Measurements from ENCODE around the gene ZNF799.
"Not testable (repeated sequence)": the region's sequence is repeated elsewhere in the genome, so short reads cannot be mapped to it uniquely, and the experiment has no call there.

ZNF799 gene

DNA sequence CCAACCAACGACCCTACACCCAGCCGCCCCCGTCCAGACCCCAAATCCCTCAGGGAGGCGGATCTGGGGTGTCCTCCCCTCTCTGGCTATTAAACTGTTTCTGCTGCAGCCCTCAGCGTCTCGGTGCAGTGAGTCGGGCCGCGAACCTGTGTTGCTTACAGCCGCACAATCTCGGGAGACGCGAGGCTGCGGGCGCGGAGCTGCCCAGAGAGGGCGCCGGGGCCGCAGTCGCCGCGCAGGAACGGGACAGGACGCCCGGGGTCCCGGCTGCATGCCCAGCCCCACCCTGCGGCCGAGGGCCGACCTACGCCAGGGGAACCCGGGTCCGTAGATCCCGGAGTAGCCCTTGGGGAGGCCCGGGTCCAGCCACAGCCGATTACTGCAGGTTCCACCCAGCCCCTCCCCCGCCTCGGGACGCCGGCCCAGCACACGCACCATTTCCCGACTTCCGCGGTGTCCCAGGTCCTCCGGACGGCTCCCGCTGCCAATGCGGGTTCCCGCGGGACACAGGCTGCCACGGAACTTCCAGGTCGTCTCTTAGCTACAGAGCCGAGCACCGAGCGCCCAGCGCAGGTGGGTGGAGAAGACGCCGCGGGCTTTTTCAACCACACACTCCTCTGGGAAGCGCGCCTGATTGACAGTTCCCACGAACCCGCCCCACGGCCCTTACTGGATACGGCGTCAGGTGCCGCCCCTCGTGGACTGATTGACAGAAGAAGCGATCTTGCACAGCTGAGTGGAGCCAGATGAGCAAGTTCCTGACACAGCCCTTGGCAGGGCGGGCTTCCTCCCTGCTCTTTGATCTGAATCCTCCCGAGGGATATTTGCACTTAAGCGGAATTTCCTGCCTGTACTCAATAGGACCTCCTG is at the start of gene ZNF799:
Gene ZNF799, minus strand, starts transcription at position 639 of the 870 bp plus-strand sequence. Its CDS starts 201 bp downstream, at position 438.
- H3K9ac ChIP-seq (ENCODE audit: low read length in 2 of 2), result peak within 1 kb of the TSS; percentile 75 to 77
- H3K4me1 ChIP-seq (ENCODE audit: control insufficient read depth, insufficient read depth, low read length), result peaks cover 5% of the 10 kb centered on the region
- no peaks in the 10 kb centered on the region for H3K9me3 ChIP-seq (ENCODE audit: control insufficient read depth in 2 of 2, low read length in 2 of 2)
- H3K27ac ChIP-seq (ENCODE audit: low read length), result peak within 1 kb of the TSS; percentile 62
- peak within 1 kb of the TSS; percentile 87 for H3K4me3 ChIP-seq (ENCODE audit: low read length in 2 of 2)
- H3K27me3 ChIP-seq (ENCODE audit: control insufficient read depth in 1 of 2, insufficient read depth in 2 of 2, low read length in 2 of 2), result no peaks in the 10 kb centered on the region
- no peaks in the 10 kb centered on the region for H3K36me3 ChIP-seq (ENCODE audit: control insufficient read depth in 2 of 2, insufficient read depth in 2 of 2, low read length in 2 of 2)

DNA sequence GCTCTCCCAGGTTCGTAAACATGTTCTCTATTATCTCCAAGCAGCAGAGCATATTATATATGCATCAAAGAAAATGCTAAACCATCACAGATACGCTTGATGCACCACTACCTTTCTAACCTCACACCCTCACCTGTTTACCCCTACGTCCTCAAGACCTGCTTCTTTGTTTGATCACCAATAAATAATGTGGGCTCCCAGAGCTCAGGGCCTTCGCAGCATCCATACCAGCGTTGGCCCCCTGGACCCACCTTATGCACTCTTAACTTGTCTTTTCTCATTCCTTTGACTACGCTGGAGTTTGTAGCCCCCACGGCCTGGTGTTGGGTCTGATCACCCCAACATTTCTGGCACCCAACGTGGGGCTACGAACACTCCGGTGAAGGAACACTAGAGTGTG is 49.8 kb upstream of the ZNF799 start:
- H3K4me1 ChIP-seq (ENCODE audit: control insufficient read depth, insufficient read depth, low read length), result no peaks in the 10 kb centered on the region
- H3K27me3 ChIP-seq (ENCODE audit: control insufficient read depth in 1 of 2, insufficient read depth in 2 of 2, low read length in 2 of 2), result no peaks in the 10 kb centered on the region
- H3K9me3 ChIP-seq (ENCODE audit: control insufficient read depth in 2 of 2, low read length in 2 of 2), result peaks cover 0 to 10% of the 10 kb centered on the region in 2 donors
- no peaks in the 10 kb centered on the region for H3K36me3 ChIP-seq (ENCODE audit: control insufficient read depth in 2 of 2, insufficient read depth in 2 of 2, low read length in 2 of 2)
- no peak overlapping the region for H3K9ac ChIP-seq (ENCODE audit: low read length in 2 of 2)
- no peak overlapping the region for H3K27ac ChIP-seq (ENCODE audit: low read length)
- H3K4me3 ChIP-seq (ENCODE audit: low read length in 2 of 2), result no peak overlapping the region

DNA sequence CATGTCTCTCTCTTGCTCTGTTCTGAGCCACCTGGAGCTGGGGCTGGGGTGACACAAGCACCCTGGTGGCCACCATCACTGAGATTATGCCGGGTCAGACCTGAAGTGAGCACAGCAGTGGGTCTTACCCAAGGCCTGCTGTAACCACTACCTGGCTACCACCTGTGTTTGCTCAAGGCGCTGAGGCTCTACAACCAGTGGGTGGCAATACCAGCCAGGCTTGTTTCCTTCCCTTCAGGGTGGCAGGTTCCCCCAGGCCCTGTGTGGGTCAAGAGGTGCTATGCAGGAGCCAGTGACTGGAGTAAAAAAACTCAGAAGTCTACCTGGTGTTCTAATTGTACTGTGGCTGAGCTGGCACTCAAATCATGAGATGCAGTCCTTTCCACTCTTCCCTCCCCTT is 47.7 kb upstream of the ZNF799 start:
- H3K9me3 ChIP-seq (ENCODE audit: control insufficient read depth in 2 of 2, low read length in 2 of 2), result peaks cover 0 to 10% of the 10 kb centered on the region in 2 donors
- no peak overlapping the region for H3K4me3 ChIP-seq (ENCODE audit: low read length in 2 of 2)
- no peak overlapping the region for H3K9ac ChIP-seq (ENCODE audit: low read length in 2 of 2)
- no peaks in the 10 kb centered on the region for H3K36me3 ChIP-seq (ENCODE audit: control insufficient read depth in 2 of 2, insufficient read depth in 2 of 2, low read length in 2 of 2)
- no peaks in the 10 kb centered on the region for H3K27me3 ChIP-seq (ENCODE audit: control insufficient read depth in 1 of 2, insufficient read depth in 2 of 2, low read length in 2 of 2)
- H3K27ac ChIP-seq (ENCODE audit: low read length), result no peak overlapping the region
- no peaks in the 10 kb centered on the region for H3K4me1 ChIP-seq (ENCODE audit: control insufficient read depth, insufficient read depth, low read length)

DNA sequence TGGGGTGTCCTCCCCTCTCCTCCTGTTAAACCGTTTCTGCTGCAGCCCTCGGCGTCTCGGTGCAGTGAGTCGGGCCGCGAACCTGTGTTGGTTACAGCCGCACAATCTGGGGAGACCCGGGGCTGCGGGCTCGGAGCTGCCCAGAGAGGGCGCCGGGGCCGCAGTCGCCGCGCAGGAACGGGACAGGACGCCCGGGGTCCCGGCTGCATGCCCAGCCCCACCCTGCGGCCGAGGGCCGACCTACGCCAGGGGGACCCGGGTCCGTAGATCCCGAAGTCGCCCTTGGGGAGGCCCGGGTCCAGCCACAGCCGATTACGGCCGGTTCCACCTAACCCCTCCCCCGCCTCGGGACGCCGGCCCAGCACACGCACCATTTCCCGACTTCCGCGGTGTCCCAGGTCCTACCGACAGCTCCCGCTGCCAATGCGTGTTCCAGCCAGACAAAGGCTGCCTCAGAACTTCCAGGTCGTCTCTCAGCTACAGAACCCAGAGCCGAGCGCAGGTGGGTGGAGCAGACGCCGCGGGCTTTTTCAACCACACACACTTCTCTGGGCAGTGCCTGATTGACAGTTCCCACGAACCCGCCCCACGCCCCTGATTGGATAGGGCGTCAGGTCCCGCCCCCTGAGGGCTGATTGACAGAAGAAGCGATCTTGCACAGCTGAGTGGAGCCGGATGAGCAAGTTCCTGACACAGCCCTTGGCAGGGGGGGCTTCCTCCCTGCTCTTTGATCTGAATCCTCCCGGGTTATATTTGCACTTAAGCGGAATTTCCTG is 39.7 kb upstream of the ZNF799 start, which contains the start of gene ZNF443:
Gene ZNF443, minus strand, starts transcription at position 481 of the 776 bp plus-strand sequence. Its CDS starts 107 bp downstream, at position 374.
- Histone ChIP-seq H3K27me3 (ENCODE audit: control insufficient read depth in 1 of 2, insufficient read depth in 2 of 2, low read length in 2 of 2) (no peaks in the 10 kb centered on the region), H3K4me1 (ENCODE audit: control insufficient read depth, insufficient read depth, low read length) (peaks cover 6% of the 10 kb centered on the region), H3K4me3 (ENCODE audit: low read length in 2 of 2) (peak within 1 kb of the TSS; percentile 82 to 87), H3K9ac (ENCODE audit: low read length in 2 of 2) (peak within 1 kb of the TSS; percentile 53 to 76), H3K27ac (ENCODE audit: low read length) (peak within 1 kb of the TSS; percentile 71), H3K9me3 (ENCODE audit: control insufficient read depth in 2 of 2, low read length in 2 of 2) (no peaks in the 10 kb centered on the region), H3K36me3 (ENCODE audit: control insufficient read depth in 2 of 2, insufficient read depth in 2 of 2, low read length in 2 of 2) (no peaks in the 10 kb centered on the region)

DNA sequence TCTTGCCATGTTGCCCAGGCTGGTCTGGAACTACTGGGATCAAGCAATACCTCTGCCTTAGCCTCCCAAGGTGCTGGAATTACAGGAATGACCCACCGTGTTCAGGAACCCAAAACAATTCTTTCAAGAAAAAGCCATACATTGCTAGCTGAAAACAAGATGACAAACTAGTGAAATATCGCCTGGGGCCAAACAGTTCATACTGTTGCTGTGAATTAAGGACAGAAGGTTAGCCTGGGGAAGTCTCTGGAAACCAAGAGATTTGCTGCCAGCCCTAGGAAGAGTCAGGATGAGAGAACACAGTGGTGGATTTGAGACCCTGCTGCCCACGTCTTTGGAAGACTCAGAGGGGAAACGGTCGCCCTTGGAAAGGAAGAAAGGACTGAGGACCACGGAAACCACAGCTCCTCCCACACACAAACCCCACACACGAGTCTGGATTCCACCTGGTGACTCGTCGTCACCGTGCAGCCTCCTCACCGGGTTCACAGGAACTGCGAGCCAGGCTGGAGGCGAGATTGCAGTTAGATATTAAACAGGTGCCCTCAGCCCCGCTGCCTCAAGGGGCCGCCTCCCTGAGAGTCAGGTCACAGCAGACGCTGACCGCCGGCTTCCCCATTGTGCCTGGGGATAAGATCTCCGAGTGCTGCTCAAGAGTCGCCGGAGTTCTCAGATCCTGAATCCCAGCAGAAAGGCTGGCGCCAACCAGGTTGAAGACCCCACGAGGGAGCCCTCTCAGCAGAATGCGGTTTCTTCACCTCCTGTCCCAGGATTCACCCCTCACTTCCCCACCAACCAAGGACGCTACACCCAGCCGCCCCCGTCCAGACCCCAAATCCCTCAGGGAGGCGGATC is 38.8 kb upstream of the ZNF799 start:
- Histone ChIP-seq H3K4me3 (ENCODE audit: low read length in 2 of 2) (peak overlapping the region; percentile 82 to 87), H3K27ac (ENCODE audit: low read length) (peak overlapping the region; percentile 71), H3K9ac (ENCODE audit: low read length in 2 of 2) (peak overlapping the region; percentile 53 to 76)
- H3K4me1 ChIP-seq (ENCODE audit: control insufficient read depth, insufficient read depth, low read length); H3K36me3 ChIP-seq (ENCODE audit: control insufficient read depth in 2 of 2, insufficient read depth in 2 of 2, low read length in 2 of 2); H3K27me3 ChIP-seq (ENCODE audit: control insufficient read depth in 1 of 2, insufficient read depth in 2 of 2, low read length in 2 of 2); H3K9me3 ChIP-seq (ENCODE audit: control insufficient read depth in 2 of 2, low read length in 2 of 2): not testable (repeated sequence)

DNA sequence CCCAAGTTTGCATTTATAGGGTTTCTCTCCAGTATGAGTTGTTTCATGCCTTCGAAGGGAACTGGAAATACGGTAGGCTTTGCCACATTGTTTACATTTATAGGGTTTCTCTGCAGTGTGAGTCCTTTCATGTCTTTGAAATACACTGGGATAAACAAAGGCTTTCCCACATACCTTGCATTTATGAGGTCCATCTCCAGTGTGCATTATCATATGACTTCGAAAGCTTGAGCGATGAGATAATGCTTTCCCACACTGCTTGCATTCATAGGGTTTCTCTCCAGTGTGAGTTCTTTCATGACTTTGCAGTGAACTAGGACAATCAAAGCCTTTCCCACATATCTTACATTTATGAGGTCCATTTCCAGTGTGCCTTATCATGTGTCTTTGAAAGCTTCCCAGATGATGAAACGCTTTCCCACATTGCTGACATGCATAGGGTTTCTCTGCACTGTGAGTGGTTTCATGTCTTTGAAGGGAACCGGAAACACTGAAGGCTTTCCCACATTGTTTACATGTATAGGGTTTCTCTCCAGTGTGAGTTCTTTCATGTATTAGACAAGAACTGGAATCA is 29.7 kb upstream of the ZNF799 start:
- H3K9ac ChIP-seq (ENCODE audit: low read length in 2 of 2); H3K4me3 ChIP-seq (ENCODE audit: low read length in 2 of 2); H3K9me3 ChIP-seq (ENCODE audit: control insufficient read depth in 2 of 2, low read length in 2 of 2); H3K27ac ChIP-seq (ENCODE audit: low read length); H3K27me3 ChIP-seq (ENCODE audit: control insufficient read depth in 1 of 2, insufficient read depth in 2 of 2, low read length in 2 of 2); H3K4me1 ChIP-seq (ENCODE audit: control insufficient read depth, insufficient read depth, low read length): not testable (repeated sequence)
- H3K36me3 ChIP-seq (ENCODE audit: control insufficient read depth in 2 of 2, insufficient read depth in 2 of 2, low read length in 2 of 2), result peaks cover 4 to 16% of the 10 kb centered on the region in 2 donors

DNA sequence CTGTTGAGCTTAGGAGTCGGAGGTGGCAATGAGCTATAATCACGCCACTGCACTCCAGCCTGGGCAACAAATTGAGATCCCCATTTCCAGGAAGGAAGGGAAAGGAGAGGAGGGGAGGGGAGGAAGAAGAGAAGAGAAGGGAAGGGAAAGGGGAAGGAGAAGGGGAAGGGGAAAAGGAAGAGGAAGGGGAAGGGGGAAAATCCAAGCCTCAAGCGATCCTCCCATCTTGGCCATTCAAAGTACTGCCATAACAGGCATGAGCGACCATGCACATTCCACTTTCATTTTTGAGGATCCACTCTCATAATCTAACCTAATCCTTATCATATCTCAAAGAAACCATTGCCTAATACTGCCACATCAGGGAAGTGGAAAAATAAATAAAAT is 24.8 kb upstream of the ZNF799 start:
- H3K4me1 ChIP-seq (ENCODE audit: control insufficient read depth, insufficient read depth, low read length), result no peaks in the 10 kb centered on the region
- H3K9me3 ChIP-seq (ENCODE audit: control insufficient read depth in 2 of 2, low read length in 2 of 2), result no peaks in the 10 kb centered on the region

DNA sequence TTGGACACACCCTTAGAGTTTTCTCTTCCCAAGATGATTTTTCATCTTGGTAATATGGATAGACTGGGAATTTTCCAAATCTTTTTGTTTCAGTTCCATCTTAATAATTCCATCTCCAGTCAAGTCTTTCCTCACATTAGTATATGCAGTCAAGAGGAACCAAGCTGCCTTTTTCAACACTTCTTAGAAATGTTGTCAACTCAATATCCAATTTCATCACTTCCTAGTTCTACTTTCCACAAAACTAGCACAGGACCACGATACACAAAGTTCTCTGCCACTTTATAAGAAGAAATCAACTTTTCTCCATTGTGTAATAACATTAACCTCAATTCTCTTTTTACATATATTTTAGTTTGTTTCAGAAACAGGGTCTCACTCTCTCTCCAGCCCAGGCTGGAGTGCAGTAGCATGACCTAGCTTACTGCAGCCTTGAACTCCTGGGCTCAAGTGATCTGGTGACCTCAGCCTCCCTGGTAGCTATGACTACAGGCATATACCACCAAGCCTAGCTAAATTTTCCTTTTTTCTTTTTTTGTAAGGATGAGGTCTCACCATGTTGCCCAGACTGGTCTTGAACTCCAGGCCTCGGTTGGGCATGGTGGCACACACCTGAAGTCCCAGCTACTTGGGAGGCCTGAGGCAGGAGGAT is 24.3 kb upstream of the ZNF799 start:
- no peak overlapping the region for H3K27ac ChIP-seq (ENCODE audit: low read length)
- peaks cover 0 to 4% of the 10 kb centered on the region in 2 donors for H3K36me3 ChIP-seq (ENCODE audit: control insufficient read depth in 2 of 2, insufficient read depth in 2 of 2, low read length in 2 of 2)
- H3K27me3 ChIP-seq (ENCODE audit: control insufficient read depth in 1 of 2, insufficient read depth in 2 of 2, low read length in 2 of 2), result no peaks in the 10 kb centered on the region

More for the DNA sequence above, 24.8 kb upstream of the ZNF799 start:
- H3K27me3 ChIP-seq (ENCODE audit: control insufficient read depth in 1 of 2, insufficient read depth in 2 of 2, low read length in 2 of 2), result no peaks in the 10 kb centered on the region
- no peak overlapping the region for H3K4me3 ChIP-seq (ENCODE audit: low read length in 2 of 2)
- H3K36me3 ChIP-seq (ENCODE audit: control insufficient read depth in 2 of 2, insufficient read depth in 2 of 2, low read length in 2 of 2), result peaks cover 2 to 9% of the 10 kb centered on the region in 2 donors
- no peak overlapping the region for H3K9ac ChIP-seq (ENCODE audit: low read length in 2 of 2)
- H3K27ac ChIP-seq (ENCODE audit: low read length), result no peak overlapping the region

DNA sequence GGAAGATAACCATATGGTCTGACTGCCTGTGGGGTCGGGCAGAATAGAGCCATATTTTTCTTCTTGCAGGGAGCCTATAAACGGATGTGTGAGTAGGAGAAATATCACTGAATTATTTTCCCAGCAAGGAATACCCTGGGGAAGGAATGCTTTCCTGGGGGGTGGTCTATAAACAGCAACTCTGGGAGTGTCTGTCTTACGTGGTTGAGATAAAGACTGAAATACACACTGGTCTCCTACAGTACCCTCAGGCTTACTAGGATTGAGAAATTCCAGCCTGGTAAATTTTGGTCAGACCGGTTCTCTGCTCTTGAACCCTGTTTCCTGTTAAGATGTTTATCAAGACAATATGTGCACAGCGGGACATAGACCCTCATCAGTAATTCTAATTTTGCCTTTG is 16.2 kb upstream of the ZNF799 start:
- not testable (repeated sequence) for H3K4me1 ChIP-seq (ENCODE audit: control insufficient read depth, insufficient read depth, low read length); H3K27ac ChIP-seq (ENCODE audit: low read length); H3K9ac ChIP-seq (ENCODE audit: low read length in 2 of 2); H3K36me3 ChIP-seq (ENCODE audit: control insufficient read depth in 2 of 2, insufficient read depth in 2 of 2, low read length in 2 of 2); H3K9me3 ChIP-seq (ENCODE audit: control insufficient read depth in 2 of 2, low read length in 2 of 2); H3K27me3 ChIP-seq (ENCODE audit: control insufficient read depth in 1 of 2, insufficient read depth in 2 of 2, low read length in 2 of 2); H3K4me3 ChIP-seq (ENCODE audit: low read length in 2 of 2)

More for the DNA sequence above, 24.3 kb upstream of the ZNF799 start:
- Histone ChIP-seq H3K9ac (ENCODE audit: low read length in 2 of 2) (no peak overlapping the region), H3K4me1 (ENCODE audit: control insufficient read depth, insufficient read depth, low read length) (no peaks in the 10 kb centered on the region), H3K9me3 (ENCODE audit: control insufficient read depth in 2 of 2, low read length in 2 of 2) (no peaks in the 10 kb centered on the region), H3K4me3 (ENCODE audit: low read length in 2 of 2) (no peak overlapping the region)

Measured in stomach smooth muscle (tissue), 2 donors.